ENCODE measurements around the gene SDHAF4. TPM values are rescaled to one million over a fixed set of nuclear protein-coding genes. Genes with fewer than 3 reads are reported as not detected.

Gene SDHAF4
- total and polyA plus RNA-seq, 2 of the 13 experiments (the other 11 are each of a cell fraction or from before 2014, with no cell fraction given) = 7.5 to 10.8 TPM

GRCh38 chr6:70590400-70590799 lies 23.7 kb downstream of the SDHAF4 start:
- in situ Hi-C loops (cut with HindIII; ENCODE audit: extremely low pct_ligation_motif_present, low pct_unique_long_range_greater_than_20kb) (no loop called here), intact Hi-C loops (cut with micrococcal nuclease; ENCODE audit: unreplicated experiment) (no loop called here)
- no peak overlapping the region for H3K4me3 ChIP-seq (replicated peaks in 1 of 3; ENCODE audit: insufficient read depth in 1 of 3, low read depth in 2 of 3, low read length in 3 of 3)
- ATAC-seq = no peak
- no TSS peak for BruUV-seq (replicated peaks)
- H3K4me2 ChIP-seq (ENCODE audit: low read depth, low read length) = no peak overlapping the region
- H3K9me3 ChIP-seq (ENCODE audit: low read length) = no peaks in the 10 kb centered on the region
- ChIA-PET POLR2A (no interaction called here), CTCF (ENCODE audit: low intra/inter-chr PET ratio, low total read pairs) (no interaction called here)
- H3K36me3 ChIP-seq (replicated peaks in 1 of 2; ENCODE audit: control insufficient read depth in 1 of 2, insufficient read depth in 2 of 2, low read length in 2 of 2) = no peaks in the 10 kb centered on the region; a peak in 1 of 5 replicates
- H3K4me1 ChIP-seq (ENCODE audit: insufficient read depth, low read length) = peaks cover 15% of the 10 kb centered on the region
- H3K79me2 ChIP-seq (ENCODE audit: insufficient read depth, low read length) = no peaks in the 10 kb centered on the region
- no peaks in the 10 kb centered on the region for H4K20me1 ChIP-seq (ENCODE audit: insufficient read depth, low read length)
- no peak for DNase-seq (ENCODE audit: low spot score)
- H3K27me3 ChIP-seq (ENCODE audit: control insufficient read depth in 1 of 2, insufficient read depth in 2 of 2, low read length in 2 of 2) = no peaks in the 10 kb centered on the region
- no peak for FAIRE-seq
- H2AFZ ChIP-seq (ENCODE audit: low read length) = no peak overlapping the region
- no peak overlapping the region for H3K27ac ChIP-seq (ENCODE audit: extremely low read length, insufficient read depth, low read length)
- no peak for TF ChIP-seq ISX (CRISPR knock-in tag; conservative IDR thresholded peaks at IDR 0.05)
- no peak for TF ChIP-seq ARNT (IDR thresholded peaks at IDR 0.05)
- TF ChIP-seq, protein P1, sequence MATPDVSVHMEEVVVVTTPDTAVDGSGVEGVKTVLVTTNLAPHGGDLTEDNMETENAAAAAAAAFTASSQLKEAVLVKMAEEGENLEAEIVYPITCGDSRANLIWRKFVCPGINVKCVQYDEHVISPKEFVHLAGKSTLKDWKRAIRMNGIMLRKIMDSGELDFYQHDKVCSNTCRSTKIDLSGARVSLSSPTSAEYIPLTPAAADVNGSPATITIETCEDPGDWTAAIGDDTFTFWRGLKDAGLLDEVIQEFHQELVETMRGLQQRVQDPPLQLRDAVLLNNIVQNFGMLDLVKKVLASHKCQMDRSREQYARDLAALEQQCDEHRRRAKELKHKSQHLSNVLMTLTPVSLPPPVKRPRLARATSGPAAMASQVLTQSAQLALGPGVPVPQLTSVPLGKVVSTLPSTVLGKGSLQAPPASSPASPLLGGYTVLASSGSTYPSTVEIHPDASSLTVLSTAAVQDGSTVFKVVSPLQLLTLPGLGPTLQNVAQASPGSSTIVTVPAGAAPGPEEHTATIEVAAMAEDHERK (CRISPR knock-in tag; IDR thresholded peaks at IDR 0.05; ENCODE audit: low read depth) = no peak
- TF ChIP-seq, protein P2, sequence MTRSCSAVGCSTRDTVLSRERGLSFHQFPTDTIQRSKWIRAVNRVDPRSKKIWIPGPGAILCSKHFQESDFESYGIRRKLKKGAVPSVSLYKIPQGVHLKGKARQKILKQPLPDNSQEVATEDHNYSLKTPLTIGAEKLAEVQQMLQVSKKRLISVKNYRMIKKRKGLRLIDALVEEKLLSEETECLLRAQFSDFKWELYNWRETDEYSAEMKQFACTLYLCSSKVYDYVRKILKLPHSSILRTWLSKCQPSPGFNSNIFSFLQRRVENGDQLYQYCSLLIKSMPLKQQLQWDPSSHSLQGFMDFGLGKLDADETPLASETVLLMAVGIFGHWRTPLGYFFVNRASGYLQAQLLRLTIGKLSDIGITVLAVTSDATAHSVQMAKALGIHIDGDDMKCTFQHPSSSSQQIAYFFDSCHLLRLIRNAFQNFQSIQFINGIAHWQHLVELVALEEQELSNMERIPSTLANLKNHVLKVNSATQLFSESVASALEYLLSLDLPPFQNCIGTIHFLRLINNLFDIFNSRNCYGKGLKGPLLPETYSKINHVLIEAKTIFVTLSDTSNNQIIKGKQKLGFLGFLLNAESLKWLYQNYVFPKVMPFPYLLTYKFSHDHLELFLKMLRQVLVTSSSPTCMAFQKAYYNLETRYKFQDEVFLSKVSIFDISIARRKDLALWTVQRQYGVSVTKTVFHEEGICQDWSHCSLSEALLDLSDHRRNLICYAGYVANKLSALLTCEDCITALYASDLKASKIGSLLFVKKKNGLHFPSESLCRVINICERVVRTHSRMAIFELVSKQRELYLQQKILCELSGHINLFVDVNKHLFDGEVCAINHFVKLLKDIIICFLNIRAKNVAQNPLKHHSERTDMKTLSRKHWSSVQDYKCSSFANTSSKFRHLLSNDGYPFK (CRISPR knock-in tag; IDR thresholded peaks at IDR 0.05; ENCODE audit: borderline replicate concordance) = no peak
- no peak for TF ChIP-seq POLR2AphosphoS5 (IDR thresholded peaks at IDR 0.05; ENCODE audit: low read depth, low read length)
- no peak for TF ChIP-seq RFXANK (CRISPR knock-in tag; IDR thresholded peaks at IDR 0.05)
- no peak for TF ChIP-seq KDM2A (CRISPR knock-in tag; IDR thresholded peaks at IDR 0.05; ENCODE audit: borderline replicate concordance, low read depth)
- no peak for TF ChIP-seq MED1 (CRISPR knock-in tag; IDR thresholded peaks at IDR 0.05)
- TF ChIP-seq NCOA1 (CRISPR knock-in tag; IDR thresholded peaks at IDR 0.05) = no peak
- no peak for TF ChIP-seq ZBTB1 (CRISPR knock-in tag; IDR thresholded peaks at IDR 0.05; ENCODE audit: borderline replicate concordance)
- no peak for TF ChIP-seq TSC22D2 (CRISPR knock-in tag; IDR thresholded peaks at IDR 0.05; ENCODE audit: borderline replicate concordance)
- H3K9ac ChIP-seq (ENCODE audit: insufficient read depth, low read depth, low read length) = no peak overlapping the region

Measured in HepG2 (cell line).